ENCODE results near the gene DAZL.
"Not testable (repeated sequence)": the region's sequence is repeated elsewhere in the genome, so short reads cannot be mapped to it uniquely, and the experiment has no call there.

DAZL gene

DNA sequence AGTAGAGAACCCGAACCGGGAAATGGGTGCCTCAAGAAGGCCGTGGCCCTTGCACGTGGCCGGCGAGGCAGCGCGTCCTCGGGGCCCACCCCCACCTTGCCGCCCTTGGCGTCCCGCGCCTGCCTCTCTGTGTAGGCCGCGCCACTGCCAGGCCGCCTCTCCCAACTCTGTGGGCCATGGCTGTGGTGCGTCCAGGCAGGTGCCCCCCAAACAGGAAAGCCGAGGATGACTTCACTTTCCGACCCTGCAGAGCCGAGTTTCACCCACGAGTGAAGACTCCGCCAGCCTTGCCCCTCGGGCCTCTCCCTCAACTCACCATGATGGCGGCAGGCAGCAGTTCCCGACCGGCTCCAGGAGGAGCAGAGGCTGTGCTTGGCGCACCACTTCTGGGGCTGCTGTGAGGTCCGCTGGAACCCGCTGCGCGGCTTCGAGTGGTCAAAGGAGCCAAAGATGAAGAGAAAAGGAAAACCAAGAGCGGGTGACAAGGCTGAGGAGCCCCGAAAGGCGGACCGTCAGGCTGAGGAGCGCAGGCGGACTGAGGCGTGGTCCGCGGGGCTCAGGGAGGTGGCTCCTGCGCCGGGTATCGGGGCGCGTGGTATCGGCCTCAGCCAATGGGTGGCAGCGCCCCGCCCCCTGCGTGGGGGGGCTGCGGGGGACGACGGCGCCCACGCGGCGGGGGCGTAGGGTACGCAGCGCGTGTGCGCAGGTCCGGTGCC, at the start of gene DAZL:
DAZL (minus strand) TSS at position 537 of the 716 bp plus-strand sequence; CDS start at position 319, 218 bp downstream.
- no peak for DNase-seq (ENCODE audit: low read depth, low spot score)

DNA sequence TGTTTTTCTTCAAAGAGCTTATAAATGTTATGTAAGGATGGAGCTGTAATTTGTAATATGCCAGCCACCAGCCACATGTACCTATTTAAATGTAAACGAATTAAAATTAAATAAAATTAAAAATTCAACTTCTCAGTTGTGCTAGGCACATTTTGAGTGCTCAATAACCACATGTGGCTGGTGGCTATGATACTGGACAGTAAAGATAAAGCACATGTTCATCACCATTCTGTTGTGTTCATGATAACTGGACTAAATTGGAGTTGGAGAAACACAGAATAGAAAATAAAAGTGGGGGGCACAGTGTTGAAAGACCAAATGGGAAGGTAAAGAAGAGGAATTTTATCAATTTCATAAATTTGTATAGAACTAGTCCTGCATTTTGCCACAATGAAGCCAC, 49.8 kb upstream of the DAZL start:
- no peak for DNase-seq (ENCODE audit: low read depth, low spot score)

GRCh38 chr3:16653712-16654111, 48.5 kb upstream of the DAZL start:
- no peak for DNase-seq (ENCODE audit: low read depth, low spot score)

GRCh38 chr3:16647668-16648067, 42.4 kb upstream of the DAZL start:
- no peak for DNase-seq (ENCODE audit: low read depth, low spot score)

GRCh38 chr3:16639806-16640205, 34.6 kb upstream of the DAZL start:
- no peak for DNase-seq (ENCODE audit: low read depth, low spot score)

GRCh38 chr3:16633948-16634347, 28.7 kb upstream of the DAZL start:
- no peak for DNase-seq (ENCODE audit: low read depth, low spot score)

GRCh38 chr3:16632395-16632794, 27.2 kb upstream of the DAZL start:
- DNase-seq (ENCODE audit: low read depth, low spot score) = peak; percentile 36

DNA sequence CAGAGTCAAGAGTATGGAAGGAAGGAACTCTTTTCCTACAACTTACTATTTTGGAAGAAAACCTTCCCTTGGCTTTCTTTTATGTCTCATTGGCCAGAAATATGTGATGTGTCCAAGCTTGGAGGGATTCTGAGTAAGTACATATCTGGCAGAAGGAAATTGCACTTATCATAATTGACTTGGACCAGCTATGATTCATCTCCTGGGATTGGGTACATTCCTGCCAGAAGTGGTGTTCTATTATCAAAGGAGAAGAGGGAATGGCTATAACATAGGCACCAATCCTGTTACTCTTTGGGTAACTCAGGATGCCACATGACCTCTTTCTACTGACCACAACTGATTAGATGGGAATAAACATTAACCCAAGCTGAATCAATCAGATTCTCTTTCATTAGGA, 13.5 kb upstream of the DAZL start:
- no peak for DNase-seq (ENCODE audit: low read depth, low spot score)

GRCh38 chr3:16617155-16617554, 11.9 kb upstream of the DAZL start:
- not testable (repeated sequence) for DNase-seq (ENCODE audit: low read depth, low spot score)

- no peak for DNase-seq (ENCODE audit: low read depth, low spot score)
Observed at GRCh38 chr3:16616083-16616482, 10.9 kb upstream of the DAZL start.

GRCh38 chr3:16614033-16615031, 9.1 kb upstream of the DAZL start:
- no peak for DNase-seq (ENCODE audit: low read depth, low spot score)

- DNase-seq (ENCODE audit: low read depth, low spot score) = no peak
Observed at GRCh38 chr3:16609927-16610580, 4.8 kb upstream of the DAZL start.

DNA sequence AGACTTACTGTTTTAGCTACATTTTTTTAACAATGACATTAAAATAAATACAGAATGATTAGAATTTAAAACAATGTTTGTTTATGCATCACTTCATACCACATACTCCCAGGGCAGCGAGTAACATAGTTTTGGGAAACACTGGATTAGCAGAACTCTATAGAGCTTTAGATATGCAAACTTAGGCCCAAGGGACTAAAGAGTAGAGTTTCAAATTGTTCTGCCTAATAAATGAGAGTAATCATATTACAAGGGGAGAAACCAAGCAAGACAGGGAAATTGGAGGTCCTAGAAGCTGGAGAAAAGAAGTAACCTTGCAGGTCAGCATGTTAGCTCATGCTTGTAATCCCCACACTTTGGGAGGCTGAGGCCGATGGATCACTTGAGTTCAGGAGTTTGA, 3.6 kb upstream of the DAZL start:
- no peak for DNase-seq (ENCODE audit: low read depth, low spot score)

- DNase-seq (ENCODE audit: low read depth, low spot score) = no peak
Observed at GRCh38 chr3:16607718-16608117, 2.5 kb upstream of the DAZL start.

DNA sequence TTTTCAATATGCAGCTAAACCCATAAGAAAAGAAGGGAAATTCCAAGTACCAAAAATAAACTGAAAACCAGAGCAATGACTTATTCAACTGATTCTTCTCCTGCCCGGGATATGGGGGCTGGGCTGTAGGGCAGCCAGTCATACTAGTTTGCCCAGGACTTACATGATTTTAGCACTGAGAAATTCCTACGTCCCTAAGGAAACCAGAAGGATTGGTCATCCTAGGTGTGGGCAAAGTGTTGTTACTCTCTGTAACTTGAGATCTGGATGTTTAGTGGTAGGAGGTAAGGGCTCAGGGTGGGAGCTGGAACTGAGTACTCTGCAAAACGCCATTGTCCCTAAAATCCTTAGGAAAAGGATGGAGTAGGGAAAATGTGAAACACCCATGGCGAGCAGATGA, 1.2 kb upstream of the DAZL start:
- DNase-seq (ENCODE audit: low read depth, low spot score) = peak; percentile 21

DNA sequence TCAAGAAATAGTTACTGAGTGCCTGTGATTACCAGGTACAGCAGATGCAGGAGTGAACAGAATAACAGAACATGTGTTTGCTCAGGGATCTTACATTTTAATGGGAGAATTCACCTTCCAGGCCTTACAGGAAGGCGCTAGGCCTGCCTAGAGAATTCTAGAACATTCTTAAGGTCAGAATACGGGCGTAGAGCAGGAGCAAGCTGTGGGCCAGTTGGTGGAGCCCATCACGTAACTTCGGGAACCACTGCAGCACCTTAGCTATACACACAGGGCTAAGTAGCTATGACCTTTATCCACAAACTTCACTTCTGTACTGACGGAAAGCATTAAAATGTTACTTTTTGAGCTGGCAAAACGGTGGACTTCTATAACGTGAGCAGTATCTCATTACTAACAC, 743 bp upstream of the DAZL start:
- DNase-seq (ENCODE audit: low read depth, low spot score) = no peak

DNA sequence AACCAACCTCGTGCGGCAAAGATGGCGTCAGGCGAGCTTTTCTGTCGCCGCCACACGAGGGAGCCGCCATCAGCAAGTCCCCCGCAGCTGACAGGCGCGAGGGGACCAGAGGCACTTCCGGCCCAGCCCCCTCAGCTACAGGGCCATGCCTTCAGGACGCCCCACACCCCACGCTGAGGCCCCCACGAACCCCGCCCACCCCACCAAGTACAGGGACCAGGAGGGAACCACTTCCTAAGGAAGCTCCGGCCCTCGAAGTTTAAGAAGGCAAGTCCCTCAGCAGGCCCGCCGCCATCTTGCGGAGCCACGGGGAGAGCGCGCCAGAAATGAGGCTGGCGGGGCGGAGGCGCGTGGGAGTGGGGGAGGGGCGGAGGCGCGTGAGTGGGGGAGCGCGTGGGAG, 790 bp downstream of the DAZL start:
- no peak for DNase-seq (ENCODE audit: low read depth, low spot score)

DNA sequence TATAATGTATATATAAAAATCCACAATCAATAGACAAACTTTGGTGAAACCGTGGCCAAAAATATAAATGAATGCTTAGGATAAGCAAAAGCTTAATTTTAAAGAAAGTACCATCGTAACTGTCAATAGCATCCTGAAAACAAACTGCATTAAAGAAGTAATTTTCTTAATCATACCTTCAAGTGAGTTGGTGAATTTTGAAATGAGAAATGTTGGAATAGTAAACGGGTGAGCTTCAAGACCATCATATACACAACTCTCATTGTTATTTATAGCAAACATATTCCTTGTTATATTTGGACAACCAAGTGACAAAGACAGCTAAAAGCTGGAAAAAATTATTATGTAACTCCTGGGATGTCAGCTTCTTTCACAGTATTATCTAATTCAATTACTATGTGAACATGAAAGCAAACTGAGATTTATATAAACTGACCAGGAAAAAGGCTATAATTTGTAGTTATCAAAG, 3.7 kb downstream of the DAZL start:
- DNase-seq (ENCODE audit: low read depth, low spot score) = no peak

GRCh38 chr3:16600780-16601536, 4.3 kb downstream of the DAZL start:
- peak; percentile 27 for DNase-seq (ENCODE audit: low read depth, low spot score)

- DNase-seq (ENCODE audit: low read depth, low spot score) = no peak
Observed at GRCh38 chr3:16599694-16600093, 5.5 kb downstream of the DAZL start.

DNA sequence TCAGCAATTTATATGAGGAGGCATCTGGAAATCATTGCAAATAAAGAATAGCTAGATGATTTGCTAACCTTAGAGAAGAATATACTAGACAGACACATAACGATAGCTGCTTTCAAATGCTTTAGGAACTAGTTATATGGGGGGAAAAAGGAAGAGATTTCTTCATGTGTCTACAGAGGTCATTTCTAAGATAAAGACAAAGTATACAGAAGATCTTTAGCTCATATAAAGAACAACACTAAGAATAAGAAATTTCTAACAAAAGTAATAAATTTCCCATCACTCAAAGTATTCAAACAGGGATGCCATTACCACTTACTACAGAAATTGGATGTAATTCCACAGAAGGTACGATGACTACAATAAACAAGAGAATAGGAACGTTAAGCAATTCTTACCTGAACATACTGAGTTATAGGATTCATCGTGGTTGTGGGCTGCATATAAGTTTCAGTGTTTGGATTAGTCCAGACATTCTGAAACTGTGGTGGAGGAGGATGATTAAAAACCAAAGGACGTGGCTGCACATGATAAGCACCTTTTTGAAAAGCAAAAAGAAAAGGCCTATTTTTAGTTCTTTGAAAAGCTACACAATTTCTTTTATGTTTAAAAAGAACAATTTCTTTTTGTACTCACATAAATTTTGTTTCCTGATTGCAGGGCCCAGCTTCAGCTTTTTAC, 8.7 kb downstream of the DAZL start:
- no peak for DNase-seq (ENCODE audit: low read depth, low spot score)

Data from ELF-1 (cell line).